Hematopoietic multipotent progenitor cell treated with erythropoietin and hydrocortisone succinate and interleukin-3 and kit ligand, for 4 days (in vitro differentiated cells): ENCODE measurements around the gene SLC16A2.

Source experiments
- DNase-seq: peaks from one replicate; pipeline ENCODE4 v3.0.0-alpha.2; 2015

The SLC16A2 gene

DNA sequence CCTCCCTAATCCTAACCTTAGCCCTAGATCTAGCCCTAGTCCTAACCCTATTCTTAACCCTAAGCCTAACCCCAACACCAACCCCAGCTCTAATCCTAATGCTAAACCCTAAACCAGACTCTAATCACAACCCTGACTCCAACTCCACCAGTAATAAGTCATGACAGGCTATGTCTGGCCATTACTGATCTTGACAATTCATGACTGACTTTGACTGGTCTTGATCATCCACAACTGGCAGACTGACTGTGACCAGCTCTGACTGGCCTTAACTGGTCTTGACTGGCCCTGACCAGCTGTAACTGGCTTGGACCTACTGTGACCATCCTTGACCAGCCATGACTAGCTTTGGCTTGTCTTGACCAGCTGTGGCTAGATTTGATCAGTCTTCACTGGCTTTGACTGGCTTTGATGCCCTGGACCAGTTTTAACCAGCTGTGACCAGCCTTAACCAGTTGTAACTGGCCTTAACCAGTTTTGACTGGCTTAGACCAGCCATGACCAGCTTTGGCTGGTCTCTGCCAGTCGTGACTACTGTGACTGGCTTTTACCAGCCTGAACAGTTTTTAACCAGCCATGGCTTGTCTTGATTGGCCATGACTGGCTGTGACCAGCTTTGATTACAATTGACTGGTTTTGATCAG is 124.7 kb downstream of the SLC16A2 start:
- DNase-seq: no peak

GRCh38 chrX:74546984-74547383 is 125.7 kb downstream of the SLC16A2 start:
- DNase-seq: no peak

DNA sequence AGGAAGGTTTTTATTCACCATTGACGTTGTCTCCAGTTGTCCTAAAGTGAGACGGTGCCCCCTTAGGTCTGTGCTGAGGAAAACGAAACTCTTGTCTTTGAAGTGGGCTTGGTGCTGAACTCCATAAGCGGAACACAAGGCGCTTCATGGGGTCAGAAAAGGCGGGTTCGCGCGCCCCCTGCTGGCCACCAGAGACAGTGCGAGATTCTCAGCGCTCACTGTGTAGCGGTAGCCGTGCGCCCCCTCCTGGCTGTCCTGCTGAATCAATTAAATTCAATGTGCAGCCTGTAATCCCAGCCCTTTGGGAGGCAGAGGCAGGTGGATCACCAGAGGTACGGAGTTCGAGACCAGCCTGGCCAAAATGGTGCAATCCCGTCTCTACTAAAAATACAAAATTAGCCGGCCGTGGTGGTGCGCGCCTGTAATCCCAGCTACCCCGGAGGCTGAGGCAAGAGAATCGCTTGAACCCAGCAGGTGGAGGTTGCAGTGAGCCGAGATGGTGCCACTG is 129.1 kb downstream of the SLC16A2 start:
- peak; percentile 84 for DNase-seq

GRCh38 chrX:74551934-74552333 is 130.6 kb downstream of the SLC16A2 start:
- DNase-seq: no peak

DNA sequence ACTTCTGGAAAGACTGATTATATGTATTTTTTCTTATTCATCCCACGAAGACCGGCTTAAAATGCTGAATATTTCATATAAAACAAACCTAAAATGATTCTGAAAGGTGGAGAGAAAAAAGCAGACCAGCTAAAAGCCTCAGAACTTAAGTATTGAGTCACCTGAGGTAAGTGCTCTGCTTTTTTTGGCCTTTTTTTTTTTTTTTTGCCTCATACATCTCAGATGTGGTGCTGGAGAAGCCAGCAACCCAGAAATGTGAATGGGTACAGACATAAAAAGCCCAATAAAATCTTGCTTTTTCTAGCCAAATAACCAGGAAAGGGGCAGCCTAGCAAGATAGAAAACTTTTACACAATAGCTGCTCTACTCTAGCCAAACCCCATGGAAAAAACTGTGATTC is 136.1 kb downstream of the SLC16A2 start:
- no peak for DNase-seq

- no peak for DNase-seq
These were observed 156.8 kb downstream of the SLC16A2 start for GRCh38 chrX:74578137-74578536.

DNA sequence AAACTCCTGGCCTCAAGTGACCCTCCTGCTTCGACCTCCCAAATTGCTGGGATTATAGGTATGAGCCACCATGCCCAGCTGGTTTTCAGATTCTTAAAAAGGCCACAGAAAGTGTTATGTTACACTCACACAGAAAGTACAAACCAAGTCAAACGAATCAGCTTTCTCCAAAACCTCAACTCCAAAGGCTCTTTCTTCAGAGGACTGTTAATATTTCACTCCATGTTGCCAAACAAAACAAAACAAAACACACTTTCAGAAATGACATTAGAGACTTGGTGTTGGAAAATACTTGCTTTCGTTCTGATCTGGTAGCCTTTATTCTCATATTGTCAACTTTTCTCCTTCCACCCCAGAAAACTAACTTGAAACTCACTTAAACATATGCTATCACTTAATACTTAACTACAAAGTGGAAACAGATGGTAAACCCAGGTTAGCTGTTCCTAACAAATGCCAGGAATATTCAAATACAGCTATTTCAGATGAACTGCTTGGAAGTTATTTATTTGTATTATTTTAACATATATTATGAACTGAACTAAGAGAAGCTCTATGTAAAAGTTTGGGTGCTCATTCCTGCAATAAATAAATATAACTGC is 158.4 kb downstream of the SLC16A2 start:
- DNase-seq: no peak
